AG04450 (cell line): Measurements from ENCODE around the gene PPL. TPM values are rescaled to one million over a fixed set of nuclear protein-coding genes. Genes with fewer than 3 reads are reported as not detected.

ENCODE experiments used
- CTCF ChIA-PET: fragments of 300-600, 350-600 bp; formaldehyde crosslinking; extraction: SDS; loops from one replicate; lab custom pipeline; 2022; ENCODE audit warnings: antibody characterized with exemption, inconsistent platforms; lab: Charles Lee
- POLR2A ChIA-PET: fragments of 350-600 bp; formaldehyde crosslinking; extraction: SDS; loops from one replicate; lab custom pipeline; 2021; ENCODE audit warnings: antibody characterized with exemption, inconsistent platforms; lab: Yijun Ruan, JAX
- DNase-seq: peaks from one replicate; pipeline ENCODE4 v3.0.0-alpha.2; 2011; ENCODE audit warnings: low read depth, low spot score
- H3K27ac ChIP-seq: one replicate; pipeline ENCODE4 v1.5.1; 2012; ENCODE audit warnings: low read depth, low read length, control low read depth
- H3K27me3 ChIP-seq: one replicate; pipeline ENCODE4 v1.6.0; 2012; ENCODE audit warnings: low read length; ENCODE audit not compliant: control insufficient read depth, insufficient read depth
- H3K4me3 ChIP-seq: 2 replicates; pipeline ENCODE4 v1.5.1; 2011; ENCODE audit warnings: mild to moderate bottlenecking, low read depth, low read length, control low read depth
- H3K9me3 ChIP-seq: 2 replicates; pipeline ENCODE4 v1.5.1; 2012; ENCODE audit warnings: low read length; ENCODE audit not compliant: control insufficient read depth, insufficient read depth
- polyA plus RNA-seq: library from polyadenylated mRNA; depleted of rRNA; stranded (reverse); fragments of >200 nt; gene quantifications from 2 replicates; pipeline ENCODE4 v1.2.3, GENCODE V29; 2011
- TF ChIP-seq, protein P1 (sequence below): IDR thresholded peaks from 2 replicates; pipeline ENCODE4 v1.5.1; 2011; ENCODE audit warnings: low read depth, low read length, control low read depth, inconsistent platforms

The PPL gene
- polyA plus RNA-seq, 1 experiment: 2.0 TPM

DNA sequence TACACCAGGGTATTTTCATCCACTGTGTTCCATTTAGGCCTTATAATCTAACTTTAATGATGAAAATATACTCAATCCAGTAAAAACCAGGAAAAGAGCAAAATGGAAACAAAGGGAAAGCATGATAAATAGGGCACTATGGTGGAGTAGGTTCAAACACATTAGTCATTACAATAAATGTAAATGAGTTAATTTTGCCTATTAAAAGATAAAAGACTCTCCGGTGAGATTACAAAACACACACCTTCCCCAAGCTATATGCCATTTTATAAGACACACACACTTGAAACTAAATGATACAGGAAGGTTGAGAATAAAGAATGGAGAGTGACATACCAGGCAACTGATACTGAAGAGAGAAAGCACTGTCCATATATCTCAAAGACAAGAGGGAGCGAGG is 10.0 kb downstream of the PPL start:
- no peak for DNase-seq
- CTCF ChIA-PET: no interaction called here
- H3K9me3 ChIP-seq: peaks cover 21% of the 10 kb centered on the region
- no peak overlapping the region for H3K4me3 ChIP-seq
- TF ChIP-seq, protein P1, sequence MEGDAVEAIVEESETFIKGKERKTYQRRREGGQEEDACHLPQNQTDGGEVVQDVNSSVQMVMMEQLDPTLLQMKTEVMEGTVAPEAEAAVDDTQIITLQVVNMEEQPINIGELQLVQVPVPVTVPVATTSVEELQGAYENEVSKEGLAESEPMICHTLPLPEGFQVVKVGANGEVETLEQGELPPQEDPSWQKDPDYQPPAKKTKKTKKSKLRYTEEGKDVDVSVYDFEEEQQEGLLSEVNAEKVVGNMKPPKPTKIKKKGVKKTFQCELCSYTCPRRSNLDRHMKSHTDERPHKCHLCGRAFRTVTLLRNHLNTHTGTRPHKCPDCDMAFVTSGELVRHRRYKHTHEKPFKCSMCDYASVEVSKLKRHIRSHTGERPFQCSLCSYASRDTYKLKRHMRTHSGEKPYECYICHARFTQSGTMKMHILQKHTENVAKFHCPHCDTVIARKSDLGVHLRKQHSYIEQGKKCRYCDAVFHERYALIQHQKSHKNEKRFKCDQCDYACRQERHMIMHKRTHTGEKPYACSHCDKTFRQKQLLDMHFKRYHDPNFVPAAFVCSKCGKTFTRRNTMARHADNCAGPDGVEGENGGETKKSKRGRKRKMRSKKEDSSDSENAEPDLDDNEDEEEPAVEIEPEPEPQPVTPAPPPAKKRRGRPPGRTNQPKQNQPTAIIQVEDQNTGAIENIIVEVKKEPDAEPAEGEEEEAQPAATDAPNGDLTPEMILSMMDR: no peak
- POLR2A ChIA-PET: no interaction called here
- peaks cover 10% of the 10 kb centered on the region for H3K27me3 ChIP-seq
- H3K27ac ChIP-seq: no peak overlapping the region

DNA sequence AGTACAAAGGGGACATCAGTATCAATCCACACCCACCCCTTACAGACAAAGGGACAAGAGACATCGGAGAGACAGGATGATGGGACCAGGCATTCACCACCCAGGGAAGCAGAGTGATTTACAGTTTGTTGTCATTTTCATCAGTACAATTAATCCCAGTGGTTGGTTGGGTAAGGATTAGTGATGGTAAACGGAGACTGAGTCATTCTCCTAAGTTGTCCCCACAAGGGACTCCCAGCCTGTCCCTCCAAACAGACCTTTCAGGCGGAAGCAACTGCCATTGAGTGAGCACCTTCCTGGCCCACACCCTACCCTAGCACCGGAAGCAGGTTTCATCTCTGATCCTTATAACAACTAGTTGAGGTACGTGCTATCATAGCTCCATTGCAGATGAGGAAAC is 11.2 kb downstream of the PPL start:
- DNase-seq: no peak
- TF ChIP-seq, protein P1: no peak
- Histone ChIP-seq H3K4me3 (no peak overlapping the region), H3K27ac (no peak overlapping the region), H3K9me3 (peaks cover 21% of the 10 kb centered on the region), H3K27me3 (peaks cover 2% of the 10 kb centered on the region)
- ChIA-PET POLR2A (no interaction called here), CTCF (no interaction called here)

DNA sequence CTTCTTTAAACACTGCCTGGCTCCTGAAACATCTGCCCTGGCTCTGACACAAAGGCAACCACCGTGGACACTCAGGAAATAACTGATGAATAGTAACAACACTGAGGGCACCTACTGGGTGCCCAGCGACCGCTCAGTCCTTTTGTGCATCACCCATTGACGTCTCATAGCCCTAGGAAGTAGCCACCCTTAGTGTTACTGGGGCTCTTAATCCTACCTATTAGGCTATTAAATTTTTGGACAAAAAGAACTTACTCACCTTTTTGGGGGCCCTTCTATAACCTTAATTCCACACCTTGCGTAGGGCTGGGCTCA is 11.7 kb downstream of the PPL start:
- POLR2A ChIA-PET: no interaction called here
- no peak overlapping the region for H3K4me3 ChIP-seq
- peaks cover 2% of the 10 kb centered on the region for H3K27me3 ChIP-seq
- no peak overlapping the region for H3K27ac ChIP-seq
- DNase-seq: no peak
- TF ChIP-seq, protein P1: no peak
- peaks cover 21% of the 10 kb centered on the region for H3K9me3 ChIP-seq
- CTCF ChIA-PET: no interaction called here

DNA sequence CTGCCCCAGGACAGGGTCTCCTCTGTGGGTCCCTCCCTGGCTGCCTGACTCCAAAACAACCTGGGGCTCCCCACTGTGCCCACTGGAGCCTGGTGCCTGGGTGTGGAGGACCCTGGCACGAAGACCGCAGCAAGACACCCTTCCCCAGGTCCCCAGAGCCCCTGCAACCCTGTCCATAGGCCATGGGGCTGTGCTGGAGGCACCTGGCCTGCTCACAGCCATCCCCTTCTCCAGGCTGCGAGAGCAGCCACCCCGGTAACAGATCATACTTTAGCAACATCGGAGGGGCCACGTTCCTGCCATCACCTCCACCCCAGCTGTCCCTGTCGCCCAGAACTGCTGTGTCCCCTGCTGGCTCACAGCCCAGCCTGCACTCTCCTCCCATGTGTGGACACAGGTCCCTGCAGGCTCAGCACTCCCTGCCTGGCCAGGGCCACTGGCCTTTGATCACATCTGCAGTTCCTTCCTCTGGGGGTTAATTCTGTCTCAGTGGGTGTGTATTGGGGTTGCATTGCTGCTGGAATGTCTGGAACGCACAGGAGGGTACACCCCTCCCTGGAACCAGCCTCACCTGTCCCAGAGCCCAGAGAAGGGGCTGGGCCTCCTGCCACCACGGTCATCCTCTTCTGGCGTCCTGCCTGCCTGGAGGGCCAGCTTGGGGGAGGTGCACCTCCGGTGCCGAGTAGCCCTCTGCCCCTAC is 12.2 kb downstream of the PPL start:
- ChIA-PET CTCF (no interaction called here), POLR2A (no interaction called here)
- TF ChIP-seq, protein P1: no peak
- no peak overlapping the region for H3K27ac ChIP-seq
- H3K9me3 ChIP-seq: peaks cover 21% of the 10 kb centered on the region
- peaks cover 2% of the 10 kb centered on the region for H3K27me3 ChIP-seq
- H3K4me3 ChIP-seq: no peak overlapping the region
- no peak for DNase-seq

DNA sequence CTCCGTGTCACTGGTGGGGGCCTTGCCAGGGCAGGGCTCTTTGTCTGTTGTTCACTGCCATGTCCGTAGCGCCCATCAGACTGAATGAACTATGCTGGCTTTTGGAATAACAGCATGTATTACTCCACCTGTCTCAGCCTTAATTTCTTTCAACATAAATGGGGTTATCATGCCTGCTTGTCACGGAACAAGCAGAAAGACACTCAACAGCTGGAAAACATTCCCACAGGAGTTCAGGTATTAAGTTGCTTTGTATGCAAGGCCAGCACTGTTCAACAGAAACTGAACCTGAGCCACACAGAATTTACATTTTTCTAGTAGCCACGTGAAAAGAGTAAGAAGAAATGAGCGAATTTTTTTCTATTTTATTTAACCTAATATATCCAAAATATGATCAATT is 13.1 kb downstream of the PPL start:
- ChIA-PET CTCF (no interaction called here), POLR2A (no interaction called here)
- peaks cover 21% of the 10 kb centered on the region for H3K9me3 ChIP-seq
- peaks cover 2% of the 10 kb centered on the region for H3K27me3 ChIP-seq
- TF ChIP-seq, protein P1: no peak
- H3K27ac ChIP-seq: no peak overlapping the region
- H3K4me3 ChIP-seq: no peak overlapping the region
- DNase-seq: no peak
